Stimulated activated CD8-positive, alpha-beta memory T cell treated with anti-CD3 and anti-CD28 coated beads, Interleukin-12 subunit alpha, Interleukin-12 subunit beta, amount 100 ng/mL, for 24 hours (primary cell): Measurements from ENCODE around the gene TTC33.

Experiments
- DNase-seq: peaks from one replicate; pipeline ENCODE4 v3.0.0-alpha.2; 2020; ENCODE audit errors: extremely low read depth

TTC33 gene

GRCh38 chr5:40485021-40485998 lies 270.5 kb downstream of the TTC33 start:
- DNase-seq: no peak

DNA sequence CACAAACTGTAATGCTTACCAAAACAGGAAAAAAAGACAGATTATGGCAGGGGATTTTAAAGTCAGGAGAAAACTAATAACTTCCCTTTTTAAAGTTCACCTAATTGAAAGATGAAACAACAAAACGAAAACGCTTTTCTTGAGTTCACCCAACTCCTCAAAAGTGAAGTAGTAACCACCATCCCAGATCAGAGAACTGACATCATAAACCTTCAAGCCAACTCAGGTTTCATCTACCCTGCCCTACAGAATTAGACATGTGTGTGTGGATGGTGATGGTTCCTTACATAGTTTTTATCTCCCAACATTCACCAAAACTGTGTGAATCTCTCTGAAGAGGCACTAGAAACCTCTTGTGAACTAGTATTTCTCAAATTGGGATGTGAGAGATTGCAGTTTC lies 271.3 kb downstream of the TTC33 start:
- DNase-seq: no peak

DNA sequence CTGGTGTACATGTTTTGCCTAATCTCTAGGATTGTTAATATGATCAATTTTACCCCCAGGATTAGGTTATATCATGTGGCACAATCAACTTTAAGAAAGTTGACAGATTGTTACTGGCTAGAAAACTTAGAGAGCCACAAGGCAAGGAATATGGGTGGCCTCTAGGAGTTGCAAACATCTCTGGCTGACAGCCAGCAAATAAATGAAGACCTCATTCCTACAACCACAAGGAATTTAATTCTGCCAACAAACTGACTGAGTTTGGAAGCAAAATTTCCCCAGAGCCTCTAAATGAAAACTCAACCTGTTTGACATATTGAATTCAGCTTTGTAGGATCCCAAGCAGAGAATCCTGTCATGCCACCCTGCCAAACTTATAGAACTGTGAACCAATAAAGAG lies 272.4 kb downstream of the TTC33 start:
- no peak for DNase-seq

- no peak for DNase-seq
Measured at GRCh38 chr5:40481241-40481640, 274.5 kb downstream of the TTC33 start.

DNA sequence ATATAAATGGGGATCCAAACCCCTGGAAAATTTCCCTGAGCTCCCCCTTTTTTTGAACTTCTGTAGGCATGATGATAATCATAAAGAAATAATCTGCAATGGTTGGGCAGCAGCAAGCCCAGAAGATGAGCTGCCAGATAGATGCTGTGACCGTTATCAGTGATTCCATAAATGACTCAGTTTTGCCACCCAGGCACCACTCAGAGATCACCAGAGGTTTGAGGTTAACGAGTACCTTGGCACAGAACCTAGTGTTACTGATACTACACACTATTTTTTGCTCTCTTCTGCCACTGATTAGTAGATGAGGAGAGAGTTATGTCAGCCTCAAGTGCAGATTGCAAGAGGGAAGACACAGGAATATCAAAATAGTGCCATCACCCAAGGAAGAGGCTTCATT lies 275.4 kb downstream of the TTC33 start:
- peak; percentile 16 for DNase-seq

DNA sequence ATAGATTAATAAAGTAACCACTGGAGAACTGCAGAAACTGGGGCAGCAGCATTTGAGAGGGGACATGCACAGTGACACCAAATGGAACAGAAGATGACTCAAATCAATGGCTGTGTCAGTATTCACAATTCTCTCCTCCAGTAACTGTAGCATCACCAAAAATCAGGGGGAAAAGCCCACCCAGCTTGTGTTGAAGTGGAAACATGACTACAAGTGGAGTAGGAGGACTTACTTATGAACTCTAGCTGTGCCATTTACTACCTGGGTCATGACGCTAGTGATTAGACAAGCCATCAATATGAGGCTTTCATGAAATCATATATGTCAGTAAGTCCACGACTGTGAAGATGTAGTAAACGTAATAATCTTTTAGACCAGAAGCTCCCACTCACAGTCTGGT lies 275.8 kb downstream of the TTC33 start:
- DNase-seq: no peak

GRCh38 chr5:40478766-40479165 lies 277.0 kb downstream of the TTC33 start:
- no peak for DNase-seq

GRCh38 chr5:40477856-40478546 lies 277.8 kb downstream of the TTC33 start:
- no peak for DNase-seq

DNA sequence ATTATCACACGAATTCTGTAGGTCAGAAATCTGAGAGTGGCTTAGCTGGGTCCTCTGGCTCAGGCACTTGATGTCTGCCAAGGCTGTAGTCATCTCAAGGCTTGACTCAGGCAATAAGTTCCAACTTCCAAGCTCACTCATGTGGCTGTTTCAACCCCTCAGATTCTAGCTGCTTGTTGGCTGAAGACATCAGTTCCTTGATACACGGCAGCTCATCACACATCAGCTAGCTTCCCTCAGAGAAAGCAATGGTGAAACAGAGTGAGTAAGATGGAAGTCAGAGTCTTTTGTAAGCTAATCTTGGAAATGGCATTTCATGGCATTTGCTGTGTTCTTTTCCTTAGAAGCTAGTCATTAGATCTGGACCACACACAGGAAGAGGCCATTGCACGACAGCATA lies 280.2 kb downstream of the TTC33 start:
- DNase-seq: no peak

GRCh38 chr5:40474250-40474649 lies 281.5 kb downstream of the TTC33 start:
- no peak for DNase-seq

- no peak for DNase-seq
Measured at GRCh38 chr5:40465416-40465815, 290.3 kb downstream of the TTC33 start.

- no peak for DNase-seq
Measured at GRCh38 chr5:40464511-40464910, 291.2 kb downstream of the TTC33 start.
